Measurements from ENCODE around the gene TRA2A. TPM values are rescaled to one million over a fixed set of nuclear protein-coding genes. Genes with fewer than 3 reads are reported as not detected.

TRA2A gene
- total and polyA plus RNA-seq, 9 of the 15 experiments (the other 6 are each of a cell fraction or from before 2014, with no cell fraction given), result 22.7 to 210 (median 73.9) TPM

DNA sequence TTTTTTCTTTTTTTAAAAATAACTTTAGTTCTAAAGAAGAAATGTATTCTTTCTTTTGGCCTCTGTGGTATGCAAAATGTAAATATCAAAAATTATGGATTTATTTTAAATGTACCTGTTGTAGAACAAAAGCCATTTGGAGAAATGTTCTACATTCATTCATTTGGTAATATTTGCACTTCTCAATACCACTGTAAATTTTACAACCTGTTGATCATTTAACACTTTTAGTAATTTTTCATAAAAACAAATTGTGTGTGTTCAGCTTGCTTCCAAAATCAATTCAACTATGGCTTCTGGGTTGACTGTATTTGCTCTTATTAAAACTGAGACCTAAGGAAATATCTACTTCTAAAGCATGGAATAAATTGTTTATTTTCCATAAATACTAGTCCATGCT is 59.2 kb downstream of the TRA2A start:
- BruUV-seq (replicated peaks), result no TSS peak
- no peaks in the 10 kb centered on the region for H3K9me3 ChIP-seq (replicated peaks; ENCODE audit: control insufficient read depth, insufficient read depth, low read depth, low read length)
- H3K79me2 ChIP-seq (ENCODE audit: control insufficient read depth, insufficient read depth, low read length), result peaks cover 83% of the 10 kb centered on the region
- H3K9me1 ChIP-seq (ENCODE audit: control insufficient read depth, insufficient read depth, low read length), result no peaks in the 10 kb centered on the region
- FAIRE-seq (no peak), ATAC-seq (no peak), DNase-seq (ENCODE audit: extremely low read depth in 1 of 4, low spot score in 3 of 4) (no peak)
- intact Hi-C loops (cut with micrococcal nuclease) (loop anchor here (5.0 kb wide), 3 partner anchors 115 to 770 kb away; partner anchors contain the start of gene MALSU1), in situ Hi-C loops (cut with MboI) (no loop called here)
- no peaks in the 10 kb centered on the region for H3K27me3 ChIP-seq (ENCODE audit: control insufficient read depth in 2 of 2, insufficient read depth in 2 of 2, low read length in 2 of 2)
- H4K20me1 ChIP-seq (replicated peaks; ENCODE audit: control insufficient read depth, insufficient read depth, low read length), result no peaks in the 10 kb centered on the region
- CTCF ChIA-PET (ENCODE audit: low intra/inter-chr PET ratio), result no interaction called here
- peak overlapping the region; percentile 93 for H3K27ac ChIP-seq (ENCODE audit: extremely low read depth, low read depth, low read length)
- peaks cover 0 to 29% of the 10 kb centered on the region in 2 experiments; a peak in 3 of 5 replicates for H3K4me1 ChIP-seq (replicated peaks in 1 of 2; ENCODE audit: control insufficient read depth in 2 of 2, insufficient read depth in 2 of 2, low read length in 2 of 2)
- no peak overlapping the region for H2AFZ ChIP-seq (ENCODE audit: low read depth, low read length)
- peak overlapping the region; percentile 66 for H3K4me3 ChIP-seq
- peak overlapping the region; percentile 92 for H3K4me2 ChIP-seq (ENCODE audit: insufficient read depth, low read length)
- TF ChIP-seq, protein P1, sequence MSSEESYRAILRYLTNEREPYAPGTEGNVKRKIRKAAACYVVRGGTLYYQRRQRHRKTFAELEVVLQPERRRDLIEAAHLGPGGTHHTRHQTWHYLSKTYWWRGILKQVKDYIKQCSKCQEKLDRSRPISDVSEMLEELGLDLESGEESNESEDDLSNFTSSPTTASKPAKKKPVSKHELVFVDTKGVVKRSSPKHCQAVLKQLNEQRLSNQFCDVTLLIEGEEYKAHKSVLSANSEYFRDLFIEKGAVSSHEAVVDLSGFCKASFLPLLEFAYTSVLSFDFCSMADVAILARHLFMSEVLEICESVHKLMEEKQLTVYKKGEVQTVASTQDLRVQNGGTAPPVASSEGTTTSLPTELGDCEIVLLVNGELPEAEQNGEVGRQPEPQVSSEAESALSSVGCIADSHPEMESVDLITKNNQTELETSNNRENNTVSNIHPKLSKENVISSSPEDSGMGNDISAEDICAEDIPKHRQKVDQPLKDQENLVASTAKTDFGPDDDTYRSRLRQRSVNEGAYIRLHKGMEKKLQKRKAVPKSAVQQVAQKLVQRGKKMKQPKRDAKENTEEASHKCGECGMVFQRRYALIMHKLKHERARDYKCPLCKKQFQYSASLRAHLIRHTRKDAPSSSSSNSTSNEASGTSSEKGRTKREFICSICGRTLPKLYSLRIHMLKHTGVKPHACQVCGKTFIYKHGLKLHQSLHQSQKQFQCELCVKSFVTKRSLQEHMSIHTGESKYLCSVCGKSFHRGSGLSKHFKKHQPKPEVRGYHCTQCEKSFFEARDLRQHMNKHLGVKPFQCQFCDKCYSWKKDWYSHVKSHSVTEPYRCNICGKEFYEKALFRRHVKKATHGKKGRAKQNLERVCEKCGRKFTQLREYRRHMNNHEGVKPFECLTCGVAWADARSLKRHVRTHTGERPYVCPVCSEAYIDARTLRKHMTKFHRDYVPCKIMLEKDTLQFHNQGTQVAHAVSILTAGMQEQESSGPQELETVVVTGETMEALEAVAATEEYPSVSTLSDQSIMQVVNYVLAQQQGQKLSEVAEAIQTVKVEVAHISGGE (CRISPR knock-in tag; IDR thresholded peaks at IDR 0.05), result 0 out of 6 replicates have a peak, but pooled peaks of 1 of the 3 experiments have one; percentile 16
- TF ChIP-seq ADNP (tag; IDR thresholded peaks at IDR 0.05) (0 out of 2 replicates have a peak, but pooled peaks have one; percentile 1), JUN (IDR thresholded peaks at IDR 0.05; ENCODE audit: borderline replicate concordance, low read depth, low read length) (no peak), JUN (CRISPR knock-in tag; IDR thresholded peaks at IDR 0.05; ENCODE audit: borderline replicate concordance) (no peak), ZNF175 (CRISPR knock-in tag; IDR thresholded peaks at IDR 0.05; ENCODE audit: low read depth) (0 out of 2 replicates have a peak, but pooled peaks have one; percentile 12), ZNF444 (CRISPR knock-in tag; IDR thresholded peaks at IDR 0.05) (0 out of 2 replicates have a peak, but pooled peaks have one; percentile 23)
- TF ChIP-seq, protein P2, sequence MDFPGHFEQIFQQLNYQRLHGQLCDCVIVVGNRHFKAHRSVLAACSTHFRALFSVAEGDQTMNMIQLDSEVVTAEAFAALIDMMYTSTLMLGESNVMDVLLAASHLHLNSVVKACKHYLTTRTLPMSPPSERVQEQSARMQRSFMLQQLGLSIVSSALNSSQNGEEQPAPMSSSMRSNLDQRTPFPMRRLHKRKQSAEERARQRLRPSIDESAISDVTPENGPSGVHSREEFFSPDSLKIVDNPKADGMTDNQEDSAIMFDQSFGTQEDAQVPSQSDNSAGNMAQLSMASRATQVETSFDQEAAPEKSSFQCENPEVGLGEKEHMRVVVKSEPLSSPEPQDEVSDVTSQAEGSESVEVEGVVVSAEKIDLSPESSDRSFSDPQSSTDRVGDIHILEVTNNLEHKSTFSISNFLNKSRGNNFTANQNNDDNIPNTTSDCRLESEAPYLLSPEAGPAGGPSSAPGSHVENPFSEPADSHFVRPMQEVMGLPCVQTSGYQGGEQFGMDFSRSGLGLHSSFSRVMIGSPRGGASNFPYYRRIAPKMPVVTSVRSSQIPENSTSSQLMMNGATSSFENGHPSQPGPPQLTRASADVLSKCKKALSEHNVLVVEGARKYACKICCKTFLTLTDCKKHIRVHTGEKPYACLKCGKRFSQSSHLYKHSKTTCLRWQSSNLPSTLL (IDR thresholded peaks at IDR 0.05), result no peak
- TF ChIP-seq, protein P3, sequence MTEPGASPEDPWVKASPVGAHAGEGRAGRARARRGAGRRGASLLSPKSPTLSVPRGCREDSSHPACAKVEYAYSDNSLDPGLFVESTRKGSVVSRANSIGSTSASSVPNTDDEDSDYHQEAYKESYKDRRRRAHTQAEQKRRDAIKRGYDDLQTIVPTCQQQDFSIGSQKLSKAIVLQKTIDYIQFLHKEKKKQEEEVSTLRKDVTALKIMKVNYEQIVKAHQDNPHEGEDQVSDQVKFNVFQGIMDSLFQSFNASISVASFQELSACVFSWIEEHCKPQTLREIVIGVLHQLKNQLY (CRISPR knock-in tag; conservative IDR thresholded peaks at IDR 0.05), result 0 out of 4 replicates have a peak, but pooled peaks of 1 of the 2 experiments have one; percentile 31
- H3K9ac ChIP-seq (ENCODE audit: insufficient read depth in 1 of 2, low read depth in 2 of 2, low read length in 2 of 2), result peak overlapping the region in 1 of 2 experiments; percentile 94; a peak in 3 of 4 replicates
- POLR2A ChIA-PET, result interaction anchor here (0.5 to 3.1 kb wide), 10 partner anchors 9 to 117 kb away, joined by 3 to 12 read pairs (median 4); no protein-coding TSS in a partner anchor
- 0 out of 3 replicates have a peak, but pooled peaks cover 2% of the 10 kb centered on the region for H3K36me3 ChIP-seq (ENCODE audit: control insufficient read depth, insufficient read depth, low read length)

All from K562 (cell line).